Measurements from ENCODE around the gene IL36B. TPM values are rescaled to one million over a fixed set of nuclear protein-coding genes. Genes with fewer than 3 reads are reported as not detected.

The IL36B gene
- total RNA-seq, 1 experiment from 2014 or later = not detected

- DNase-seq (ENCODE audit: low read depth) = no peak
These were observed 24.4 kb upstream of the IL36B start for GRCh38 chr2:113076954-113077669.

GRCh38 chr2:113075600-113075999 lies 22.9 kb upstream of the IL36B start:
- DNase-seq (ENCODE audit: low read depth) = no peak

GRCh38 chr2:113075030-113075429 lies 22.4 kb upstream of the IL36B start:
- DNase-seq (ENCODE audit: low read depth) = no peak

- DNase-seq (ENCODE audit: low read depth) = peak; percentile 10
These were observed 20.7 kb upstream of the IL36B start for GRCh38 chr2:113073325-113073834.

GRCh38 chr2:113072584-113072983 lies 19.9 kb upstream of the IL36B start:
- no peak for DNase-seq (ENCODE audit: low read depth)

GRCh38 chr2:113070606-113070975 lies 17.9 kb upstream of the IL36B start:
- DNase-seq (ENCODE audit: low read depth) = no peak

GRCh38 chr2:113069676-113070605 lies 17.3 kb upstream of the IL36B start:
- DNase-seq (ENCODE audit: low read depth) = peak; percentile 35

GRCh38 chr2:113068706-113069485 lies 16.2 kb upstream of the IL36B start:
- DNase-seq (ENCODE audit: low read depth) = peak; percentile 21

GRCh38 chr2:113068249-113068648 lies 15.6 kb upstream of the IL36B start:
- no peak for DNase-seq (ENCODE audit: low read depth)

- DNase-seq (ENCODE audit: low read depth) = no peak
These were observed 15.0 kb upstream of the IL36B start, which contains the start of gene IL1F10 for GRCh38 chr2:113067681-113068080. Gene IL1F10 (plus strand): TSS chr2:113067970. CDS start chr2:113072739, 4,769 bp downstream.

- no peak for DNase-seq (ENCODE audit: low read depth)
These were observed 12.2 kb upstream of the IL36B start for GRCh38 chr2:113064898-113065297.

- DNase-seq (ENCODE audit: low read depth) = no peak
These were observed 11.6 kb upstream of the IL36B start for GRCh38 chr2:113064281-113064680.

- no peak for DNase-seq (ENCODE audit: low read depth)
These were observed 9.5 kb upstream of the IL36B start for GRCh38 chr2:113061896-113062770.

- no peak for DNase-seq (ENCODE audit: low read depth)
These were observed 8.6 kb upstream of the IL36B start for GRCh38 chr2:113061241-113061640.

GRCh38 chr2:113060796-113061195 lies 8.1 kb upstream of the IL36B start:
- DNase-seq (ENCODE audit: low read depth) = no peak

- no peak for DNase-seq (ENCODE audit: low read depth)
These were observed 7.7 kb upstream of the IL36B start for GRCh38 chr2:113060396-113060795.

- DNase-seq (ENCODE audit: low read depth) = no peak
These were observed 6.6 kb upstream of the IL36B start, which contains the start of gene IL36RN for GRCh38 chr2:113058998-113059960. Gene IL36RN (plus strand): TSS chr2:113059198. CDS start chr2:113059439, 241 bp downstream.

GRCh38 chr2:113058411-113058994 lies 5.8 kb upstream of the IL36B start:
- DNase-seq (ENCODE audit: low read depth) = no peak

- no peak for DNase-seq (ENCODE audit: low read depth)
These were observed 4.5 kb upstream of the IL36B start for GRCh38 chr2:113057117-113057516.

All from M059J (cell line).